ENCODE measurements around the gene RHAG.

GRCh38 chr6:49632727-49633126, 3.9 kb downstream of the RHAG start:
- TF ChIP-seq REST (IDR thresholded peaks at IDR 0.05; ENCODE audit: insufficient read depth in 1 of 2, low read depth in 2 of 2, low read length in 2 of 2) (no peak), SIN3A (IDR thresholded peaks at IDR 0.05; ENCODE audit: borderline replicate concordance, insufficient read depth, low read length) (no peak), POLR2AphosphoS5 (IDR thresholded peaks at IDR 0.05; ENCODE audit: low read depth, low read length) (no peak), TAF1 (IDR thresholded peaks at IDR 0.05; ENCODE audit: borderline replicate concordance, insufficient read depth, low read length) (no peak), FOXP2 (optimal IDR thresholded peaks at IDR 0.05; ENCODE audit: borderline replicate concordance, extremely low read depth, extremely low read length, insufficient read depth) (no peak)

All from PFSK-1 (cell line).